ENCODE data around the gene ULK4. TPM values are rescaled to one million over a fixed set of nuclear protein-coding genes. Genes with fewer than 3 reads are reported as not detected.
"Not testable (repeated sequence)": the region's sequence is repeated elsewhere in the genome, so short reads cannot be mapped to it uniquely, and the experiment has no call there.

ULK4 gene
- total and polyA plus RNA-seq, 2 of the 4 experiments (the other 2 are of a cell fraction) = 2.7 to 5.0 TPM

GRCh38 chr3:41284934-41285333, 677.0 kb downstream of the ULK4 start:
- in situ Hi-C loops (cut with MboI; ENCODE audit: low sequenced_read_pairs); H2AK5ac ChIP-seq (ENCODE audit: low read depth, low read length); H3K14ac ChIP-seq (replicated peaks; ENCODE audit: low read depth, low read length); BruUV-seq (replicated peaks); H4K5ac ChIP-seq (ENCODE audit: low read depth, low read length); H3K27ac ChIP-seq (ENCODE audit: insufficient read depth, low read length); H3K9me3 ChIP-seq (ENCODE audit: control insufficient read depth, insufficient read depth, low read length); H3K23ac ChIP-seq (ENCODE audit: low read depth, low read length); H3K9me1 ChIP-seq (ENCODE audit: insufficient read depth, low read length); H3K4me1 ChIP-seq (ENCODE audit: control insufficient read depth, insufficient read depth, low read length); H4K20me1 ChIP-seq (ENCODE audit: insufficient read depth, low read length); POLR2A ChIA-PET (ENCODE audit: unreplicated experiment); H2AK9ac ChIP-seq (replicated peaks; ENCODE audit: low read depth, low read length, poor library complexity); H3K18ac ChIP-seq (ENCODE audit: low read depth, low read length); H3K79me1 ChIP-seq (ENCODE audit: low read depth in 1 of 2, low read length in 2 of 2); H2BK15ac ChIP-seq (ENCODE audit: low read depth, low read length); dilution Hi-C loops (cut with HindIII; ENCODE audit: low sequenced_read_pairs, unreplicated experiment); H3K4me2 ChIP-seq (ENCODE audit: low read depth, low read length); H4K91ac ChIP-seq (ENCODE audit: insufficient read depth, low read depth, low read length); intact Hi-C loops (cut with micrococcal nuclease); H3K27me3 ChIP-seq (ENCODE audit: control insufficient read depth, insufficient read depth, low read length); H3K56ac ChIP-seq (ENCODE audit: extremely low read depth, insufficient read depth, low read length); ATAC-seq (ENCODE audit: low read depth); DNase-seq; CTCF ChIA-PET; H4K8ac ChIP-seq (ENCODE audit: low read depth in 2 of 2, low read length in 2 of 2); H3K9ac ChIP-seq (ENCODE audit: low read depth, low read length); H3K36me3 ChIP-seq (ENCODE audit: control insufficient read depth, insufficient read depth, low read length); H2BK20ac ChIP-seq (ENCODE audit: low read depth, low read length); H3K4ac ChIP-seq (ENCODE audit: low read depth, low read length); H2AFZ ChIP-seq (replicated peaks; ENCODE audit: low read length, poor library complexity); H2BK5ac ChIP-seq (ENCODE audit: low read depth, low read length, poor library complexity, severe bottlenecking); H3K4me3 ChIP-seq (ENCODE audit: insufficient read depth, low read depth, low read length); H2BK120ac ChIP-seq (ENCODE audit: low read depth, low read length): not testable (repeated sequence)
- no CpG with 5 or more reads among the region's 3 CpGs for WGBS, 2 experiments (ENCODE audit: extremely low coverage in 2 of 2, insufficient read length in 1 of 2)
